B cell (primary cell): ENCODE data around the gene ME1. TPM values are rescaled to one million over a fixed set of nuclear protein-coding genes. Genes with fewer than 3 reads are reported as not detected.

ENCODE experiments used
- ATAC-seq: fragments of 200-7000 bp; cut with Tn5 transposase; one replicate; pipeline ENCODE4 v1.10.0; 2021; ENCODE audit warnings: low read depth, mild to moderate bottlenecking, moderate number of reproducible peaks, moderate library complexity
- CTCF ChIA-PET: fragments of 350-600 bp; sonication (Branson Sonifier 250); formaldehyde crosslinking; loops from one replicate; lab custom pipeline; 2021; ENCODE audit warnings: antibody characterized with exemption, inconsistent platforms; lab: Charles Lee
- POLR2A ChIA-PET: fragments of 350-600 bp; sonication (Branson Sonifier 250); formaldehyde crosslinking; loops from one replicate; lab custom pipeline; 2021; ENCODE audit warnings: antibody characterized with exemption; lab: Charles Lee
- DNase-seq: peaks from one replicate; pipeline ENCODE4 v3.0.0; 2013
- H2AFZ ChIP-seq: 2 replicates; pipeline ENCODE4 v1.6.1; 2012; ENCODE audit warnings: mild to moderate bottlenecking, low read depth, low read length; ENCODE audit not compliant: insufficient read depth, poor library complexity, severe bottlenecking
- H3K27ac ChIP-seq, 2 donors: 1 replicate in 1 of 2; 2 replicates in 1 of 2; pipeline ENCODE4 v1.5.1; 2012 to 2013; ENCODE audit warnings: low read length in 2 of 2, mild to moderate bottlenecking in 2 of 2, moderate library complexity in 1 of 2
- H3K27me3 ChIP-seq, 4 experiments: fragments of 200-600 bp in 1 of 4; sonication (generic) in 1 of 4; replicated peaks in 1 of 4; 1 replicate in 2 of 4; 2 replicates in 2 of 4; pipeline versions ENCODE4 v1.6.1 to v1.7.0; 2013 to 2016; ENCODE audit warnings: low read length in 3 of 4, mild to moderate bottlenecking in 2 of 4, mixed read lengths in 1 of 4, moderate library complexity in 1 of 4; ENCODE audit not compliant: insufficient read depth in 4 of 4, control insufficient read depth in 3 of 4; ENCODE audit errors: control extremely low read depth in 1 of 4
- H3K36me3 ChIP-seq, 2 experiments: replicated peaks in 1 of 2; 1 replicate in 1 of 2; 2 replicates in 1 of 2; pipeline versions ENCODE4 v1.6.1 to v1.7.1; 2013; ENCODE audit warnings: low read length in 1 of 2; ENCODE audit not compliant: insufficient read depth in 2 of 2, control insufficient read depth in 1 of 2; ENCODE audit errors: control extremely low read depth in 1 of 2, extremely low read depth in 1 of 2
- H3K4me1 ChIP-seq, 2 donors: fragments of 200-600 bp in 1 of 2; sonication (generic) in 1 of 2; 1 replicate in 1 of 2; 2 replicates in 1 of 2; pipeline versions ENCODE4 v1.5.1 to v1.6.1; 2013 to 2017; ENCODE audit warnings: low read length in 2 of 2; ENCODE audit not compliant: control insufficient read depth in 2 of 2, insufficient read depth in 2 of 2
- H3K4me2 ChIP-seq: replicated peaks from 2 replicates; pipeline ENCODE3; 2012; ENCODE audit warnings: mild to moderate bottlenecking, low read depth, low read length; ENCODE audit not compliant: poor library complexity, severe bottlenecking
- H3K4me3 ChIP-seq, 5 experiments: fragments of 200-600 bp in 1 of 5; sonication (generic) in 1 of 5; 1 replicate in 3 of 5; 2 replicates in 2 of 5; pipeline versions ENCODE4 v1.5.1 to v1.7.0; 2011 to 2016; ENCODE audit warnings: low read length in 4 of 5, mild to moderate bottlenecking in 4 of 5, low read depth in 2 of 5, control low read depth in 1 of 5, moderate library complexity in 1 of 5; ENCODE audit not compliant: insufficient read depth in 1 of 5; ENCODE audit errors: control extremely low read depth in 1 of 5, extremely low read depth in 1 of 5
- H3K79me2 ChIP-seq: fragments of 200-600 bp; sonication (generic); one replicate; pipeline ENCODE4 v1.6.0; 2016; ENCODE audit warnings: low read length; ENCODE audit not compliant: control insufficient read depth, insufficient read depth
- H3K9ac ChIP-seq: fragments of 200-600 bp; sonication (generic); 2 replicates; pipeline ENCODE4 v1.6.1; 2017; ENCODE audit warnings: mild to moderate bottlenecking, low read length, moderate library complexity
- H3K9me3 ChIP-seq, 3 donors: one replicate each; pipeline versions ENCODE4 v1.6.1 to v1.7.1; 2013; ENCODE audit warnings: low read length in 2 of 3; ENCODE audit not compliant: control insufficient read depth in 2 of 3, insufficient read depth in 1 of 3; ENCODE audit errors: control extremely low read depth in 1 of 3
- H4K20me1 ChIP-seq: 2 replicates; pipeline ENCODE4 v1.6.0; 2012; ENCODE audit warnings: mild to moderate bottlenecking, low read length; ENCODE audit not compliant: insufficient read depth, control insufficient read depth, poor library complexity, severe bottlenecking
- H3K27ac Mint-ChIP-seq: one replicate; pipeline ENCODE4 v1.8.0; 2021; ENCODE audit warnings: mixed read lengths
- H3K27me3 Mint-ChIP-seq: one replicate; pipeline ENCODE4 v1.8.0; 2021; ENCODE audit warnings: mixed read lengths
- H3K4me1 Mint-ChIP-seq: one replicate; pipeline ENCODE4 v1.8.0; 2021; ENCODE audit warnings: mixed read lengths
- H3K4me3 Mint-ChIP-seq: one replicate; pipeline ENCODE4 v1.8.0; 2021; ENCODE audit warnings: mixed read lengths
- H3K9me3 Mint-ChIP-seq: one replicate; pipeline ENCODE4 v1.8.0; 2022; ENCODE audit warnings: mixed read lengths; ENCODE audit not compliant: insufficient read depth
- CTCF ChIP-seq: fragments of 200-600 bp; IDR thresholded peaks from one replicate; pipeline ENCODE4 v1.8.0; 2022; ENCODE audit warnings: antibody characterized with exemption, mild to moderate bottlenecking
- EZH2 ChIP-seq: IDR thresholded peaks from 2 replicates; pipeline ENCODE4 v1.6.1; 2012; ENCODE audit warnings: borderline replicate concordance, low read depth, mild to moderate bottlenecking, moderate library complexity, low read length; ENCODE audit not compliant: insufficient read depth, poor library complexity, severe bottlenecking
- WGBS: methylation state at CpG from one replicate; pipeline ENCODE4 v1.1.5; 2013; ENCODE audit warnings: missing lambda C conversion rate; ENCODE audit not compliant: insufficient coverage; 5-methylcytosine and 5-hydroxymethylcytosine counted together
- intact Hi-C: fragments of 100-400 bp; cut with micrococcal nuclease; formaldehyde crosslinking; loops from one replicate; pipeline ENCODE4 v1.10.0; 2022
- polyA plus RNA-seq: library from polyadenylated mRNA; depleted of rRNA; stranded (reverse); fragments of >200 nt; gene quantifications from 2 replicates; pipeline ENCODE4 v1.2.3, GENCODE V29; 2012
- total RNA-seq, 2 donors: library from RNA; stranded (reverse); fragments of 120-200 nt in 1 of 2; gene quantifications; 1 replicate in 1 of 2; 2 replicates in 1 of 2; pipeline versions ENCODE4 v1.2.3 to v1.2.4, GENCODE V29; 2013 to 2022

Gene ME1
- total and polyA plus RNA-seq, 2 donors (not counting 1 experiment from before 2014, with no cell fraction given): not detected

DNA sequence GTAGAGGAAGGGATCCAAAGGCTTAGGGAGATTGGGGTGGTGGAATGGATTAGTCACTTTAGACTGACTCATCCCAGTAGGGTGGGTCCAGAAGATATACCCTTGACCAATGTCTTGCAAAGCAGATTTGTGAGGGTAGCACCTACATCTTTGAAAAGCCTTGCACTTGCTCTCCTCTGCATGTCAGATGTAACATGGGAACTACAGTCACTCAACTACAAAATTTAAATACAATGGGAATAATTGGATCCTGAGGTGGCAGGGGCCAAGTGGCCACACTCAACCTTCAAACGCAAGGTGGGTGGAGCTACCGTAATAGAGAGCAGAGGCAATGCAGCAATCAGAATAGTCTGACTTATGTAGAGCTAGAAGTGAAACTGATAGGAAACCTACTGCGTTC, 71.2 kb downstream of the ME1 start:
- TF ChIP-seq CTCF (no peak), EZH2 (no peak)
- Histone ChIP-seq H3K4me2 (no peak overlapping the region), H3K36me3 (no peaks in the 10 kb centered on the region), H4K20me1 (no peaks in the 10 kb centered on the region), H3K9ac (no peak overlapping the region), H3K27me3 (no peaks in the 10 kb centered on the region), H3K4me1 (no peaks in the 10 kb centered on the region), H3K27ac (no peak overlapping the region), H3K79me2 (no peaks in the 10 kb centered on the region), H3K4me3 (no peak overlapping the region), H2AFZ (no peak overlapping the region), H3K9me3 (no peaks in the 10 kb centered on the region)
- no peaks in the 10 kb centered on the region for H3K27me3 Mint-ChIP-seq
- peaks cover 6% of the 10 kb centered on the region for H3K9me3 Mint-ChIP-seq
- DNase-seq (no peak), ATAC-seq (no peak)
- no peak overlapping the region for H3K4me3 Mint-ChIP-seq
- ChIA-PET POLR2A (no interaction called here), CTCF (no interaction called here)
- no peak overlapping the region for H3K27ac Mint-ChIP-seq
- intact Hi-C loops: no loop called here
- H3K4me1 Mint-ChIP-seq: no peaks in the 10 kb centered on the region
- no CpG with 5 or more reads among the region's 3 CpGs for WGBS

- DNase-seq (no peak), ATAC-seq (no peak)
- Histone ChIP-seq H3K9me3 (no peaks in the 10 kb centered on the region), H3K4me1 (no peaks in the 10 kb centered on the region), H3K36me3 (no peaks in the 10 kb centered on the region), H2AFZ (no peak overlapping the region), H3K9ac (no peak overlapping the region), H3K4me3 (no peak overlapping the region), H4K20me1 (no peaks in the 10 kb centered on the region), H3K4me2 (no peak overlapping the region), H3K79me2 (no peaks in the 10 kb centered on the region), H3K27ac (no peak overlapping the region), H3K27me3 (no peaks in the 10 kb centered on the region)
- no peak overlapping the region for H3K27ac Mint-ChIP-seq
- peaks cover 2% of the 10 kb centered on the region for H3K9me3 Mint-ChIP-seq
- CTCF ChIA-PET: no interaction called here
- POLR2A ChIA-PET: no interaction called here
- no peak overlapping the region for H3K4me3 Mint-ChIP-seq
- intact Hi-C loops: no loop called here
- TF ChIP-seq CTCF: no peak
- no peak for TF ChIP-seq EZH2
- no CpG with 5 or more reads among the region's 1 CpG for WGBS
- H3K4me1 Mint-ChIP-seq: no peaks in the 10 kb centered on the region
- no peaks in the 10 kb centered on the region for H3K27me3 Mint-ChIP-seq
These were observed 76.1 kb downstream of the ME1 start for GRCh38 chr6:83354747-83355146.
